HEK293 (cell line): ENCODE results near the gene PCGF1.

ENCODE experiments used
- CTCF ChIA-PET: fragments of 350-600 bp; formaldehyde crosslinking; extraction: SDS; loops from one replicate; lab custom pipeline; 2021; ENCODE audit warnings: antibody characterized with exemption; lab: Yijun Ruan, JAX
- POLR2A ChIA-PET: fragments of 300-600 bp; formaldehyde crosslinking; extraction: SDS; loops from one replicate; lab custom pipeline; 2020; ENCODE audit warnings: antibody characterized with exemption, inconsistent platforms; lab: Yijun Ruan, JAX
- H3K27ac ChIP-seq: fragments of 200-500 bp; sonication (Bioruptor generic); 2 replicates; pipeline ENCODE4 v1.5.1; 2014; ENCODE audit warnings: low read depth, low read length, control low read depth, inconsistent platforms; ENCODE audit errors: extremely low read depth
- H3K36me3 ChIP-seq, 2 experiments: fragments of 200-500 bp in 1 of 2; sonication (Bioruptor generic) in 1 of 2; 1 replicate in 1 of 2; 2 replicates in 1 of 2; pipeline ENCODE4 v1.5.1; 2014 to 2017; ENCODE audit warnings: inconsistent platforms in 2 of 2, low read length in 2 of 2; ENCODE audit not compliant: control insufficient read depth in 2 of 2, insufficient read depth in 1 of 2
- H3K4me1 ChIP-seq: fragments of 200-500 bp; sonication (Bioruptor generic); 2 replicates; pipeline ENCODE4 v1.5.1; 2014; ENCODE audit warnings: mild to moderate bottlenecking, low read length, inconsistent platforms; ENCODE audit not compliant: control insufficient read depth, insufficient read depth
- H3K4me3 ChIP-seq: 2 replicates; pipeline ENCODE4 v1.5.1; 2011; ENCODE audit warnings: low read depth, mild to moderate bottlenecking, control low read depth, low read length, moderate library complexity
- H3K9me3 ChIP-seq: fragments of 200-500 bp; sonication (Bioruptor generic); 2 replicates; pipeline ENCODE4 v1.5.1; 2014; ENCODE audit warnings: low read depth, low read length, inconsistent platforms; ENCODE audit not compliant: control insufficient read depth, insufficient read depth
- AEBP2 ChIP-seq: fragments of 450-650 bp; formaldehyde crosslinking; IDR thresholded peaks from 2 replicates; pipeline ENCODE4 v1.5.1; 2016; ENCODE audit warnings: missing biosample characterization, missing genetic modification characterization, borderline replicate concordance
- ELK4 ChIP-seq: IDR thresholded peaks from 2 replicates; pipeline ENCODE4 v1.6.1; 2011; ENCODE audit warnings: mild to moderate bottlenecking, low read depth, low read length, borderline replicate concordance
- PRDM10 ChIP-seq: fragments of 450-650 bp; formaldehyde crosslinking; IDR thresholded peaks from 2 replicates; pipeline ENCODE4 v1.5.1; 2016; ENCODE audit warnings: missing biosample characterization, missing genetic modification characterization
- REPIN1 ChIP-seq: fragments of 450-650 bp; formaldehyde crosslinking; IDR thresholded peaks from 2 replicates; pipeline ENCODE4 v1.5.1; 2017; ENCODE audit warnings: missing biosample characterization, missing genetic modification characterization, low read depth
- SALL2 ChIP-seq: fragments of 450-650 bp; formaldehyde crosslinking; IDR thresholded peaks from 2 replicates; pipeline ENCODE4 v1.5.0; 2017; ENCODE audit warnings: missing biosample characterization, mild to moderate bottlenecking, missing genetic modification characterization, borderline replicate concordance
- ZBTB17 ChIP-seq: fragments of 450-650 bp; formaldehyde crosslinking; IDR thresholded peaks from 2 replicates; pipeline ENCODE4 v1.5.1; 2016; ENCODE audit warnings: missing biosample characterization, missing genetic modification characterization
- ZNF138 ChIP-seq: fragments of 450-650 bp; formaldehyde crosslinking; IDR thresholded peaks from 2 replicates; pipeline ENCODE4 v1.5.1; 2016; ENCODE audit warnings: missing biosample characterization, missing genetic modification characterization, borderline replicate concordance
- ZNF157 ChIP-seq: fragments of 450-650 bp; formaldehyde crosslinking; IDR thresholded peaks from 2 replicates; pipeline ENCODE4 v1.5.1; 2016; ENCODE audit warnings: missing biosample characterization, missing genetic modification characterization
- ZNF19 ChIP-seq: fragments of 450-650 bp; formaldehyde crosslinking; IDR thresholded peaks from 2 replicates; pipeline ENCODE4; 2016; ENCODE audit warnings: missing biosample characterization, missing genetic modification characterization, low read depth
- ZNF223 ChIP-seq: fragments of 450-650 bp; formaldehyde crosslinking; IDR thresholded peaks from 2 replicates; pipeline ENCODE4 v1.5.1; 2016; ENCODE audit warnings: missing biosample characterization, missing genetic modification characterization
- ZNF311 ChIP-seq: fragments of 450-650 bp; formaldehyde crosslinking; IDR thresholded peaks from 2 replicates; pipeline ENCODE4 v1.5.1; 2017; ENCODE audit warnings: missing biosample characterization, missing genetic modification characterization, borderline replicate concordance
- ZNF341 ChIP-seq: fragments of 450-650 bp; formaldehyde crosslinking; IDR thresholded peaks from 2 replicates; pipeline ENCODE4; 2016; ENCODE audit warnings: low read depth, missing biosample characterization, missing genetic modification characterization
- ZNF350 ChIP-seq: fragments of 450-650 bp; formaldehyde crosslinking; IDR thresholded peaks from 2 replicates; pipeline ENCODE4 v1.5.0; 2017; ENCODE audit warnings: missing biosample characterization, mild to moderate bottlenecking, missing genetic modification characterization
- ZNF398 ChIP-seq: fragments of 450-650 bp; formaldehyde crosslinking; IDR thresholded peaks from 2 replicates; pipeline ENCODE4 v1.5.1; 2017; ENCODE audit warnings: missing biosample characterization, missing genetic modification characterization
- ZNF426 ChIP-seq: fragments of 450-650 bp; formaldehyde crosslinking; IDR thresholded peaks from 2 replicates; pipeline ENCODE4 v1.5.1; 2017; ENCODE audit warnings: missing biosample characterization, missing genetic modification characterization, mild to moderate bottlenecking, inconsistent platforms, moderate library complexity
- ZNF473 ChIP-seq: fragments of 450-650 bp; formaldehyde crosslinking; IDR thresholded peaks from 2 replicates; pipeline ENCODE4 v1.5.1; 2017; ENCODE audit warnings: missing biosample characterization, missing genetic modification characterization
- ZNF521 ChIP-seq: fragments of 450-650 bp; formaldehyde crosslinking; IDR thresholded peaks from 2 replicates; pipeline ENCODE4 v1.5.1; 2017; ENCODE audit warnings: missing biosample characterization, mild to moderate bottlenecking, missing genetic modification characterization
- ZNF596 ChIP-seq: fragments of 450-650 bp; IDR thresholded peaks from 2 replicates; pipeline ENCODE4 v1.5.0; 2018; ENCODE audit warnings: missing biosample characterization, mild to moderate bottlenecking, missing genetic modification characterization, moderate library complexity
- ZNF677 ChIP-seq: fragments of 450-650 bp; IDR thresholded peaks from 2 replicates; pipeline ENCODE4 v1.5.0; 2018; ENCODE audit warnings: missing biosample characterization, mild to moderate bottlenecking, missing genetic modification characterization, moderate library complexity
- ZNF701 ChIP-seq: fragments of 450-650 bp; formaldehyde crosslinking; IDR thresholded peaks from 2 replicates; pipeline ENCODE4 v1.5.1; 2016; ENCODE audit warnings: missing biosample characterization, missing genetic modification characterization
- ZNF777 ChIP-seq: fragments of 450-650 bp; formaldehyde crosslinking; IDR thresholded peaks from 2 replicates; pipeline ENCODE4 v1.5.1; 2017; ENCODE audit warnings: missing biosample characterization, missing genetic modification characterization, borderline replicate concordance
- ZSCAN18 ChIP-seq: fragments of 450-650 bp; formaldehyde crosslinking; IDR thresholded peaks from 2 replicates; pipeline ENCODE4 v1.5.1; 2016; ENCODE audit warnings: missing biosample characterization, missing genetic modification characterization

PCGF1 gene

GRCh38 chr2:74538881-74539339 lies 31.4 kb upstream of the PCGF1 start:
- CTCF ChIA-PET: no interaction called here
- Histone ChIP-seq H3K27ac (no peak overlapping the region), H3K4me3 (no peak overlapping the region), H3K36me3 (peaks cover 0 to 6% of the 10 kb centered on the region in 2 experiments; a peak in 1 of 3 replicates), H3K9me3 (no peaks in the 10 kb centered on the region), H3K4me1 (no peaks in the 10 kb centered on the region)
- POLR2A ChIA-PET: no interaction called here
- TF ChIP-seq SALL2 (tag by site-specific recombination): no peak
- TF ChIP-seq ZNF521 (tag by site-specific recombination): no peak
- TF ChIP-seq ZNF223 (tag by site-specific recombination): no peak
- no peak for TF ChIP-seq ZNF311
- no peak for TF ChIP-seq ZNF596
- TF ChIP-seq ZNF19 (tag by site-specific recombination): no peak
- no peak for TF ChIP-seq ZNF677
- TF ChIP-seq AEBP2: no peak
- TF ChIP-seq ZNF473 (tag by site-specific recombination): no peak
- no peak for TF ChIP-seq ZNF350
- TF ChIP-seq ZSCAN18 (tag by site-specific recombination): no peak
- TF ChIP-seq ZNF157: no peak
- TF ChIP-seq ELK4: no peak

- Histone ChIP-seq H3K4me1 (no peaks in the 10 kb centered on the region), H3K36me3 (peaks cover 0 to 24% of the 10 kb centered on the region in 2 experiments; a peak in 1 of 3 replicates), H3K27ac (no peak overlapping the region), H3K4me3 (no peak overlapping the region), H3K9me3 (no peaks in the 10 kb centered on the region)
- ChIA-PET CTCF (no interaction called here), POLR2A (no interaction called here)
- TF ChIP-seq ZNF398 (tag by site-specific recombination) (no peak), ZNF426 (no peak), ZNF777 (no peak), PRDM10 (no peak), ZNF341 (tag by site-specific recombination) (no peak), ZNF701 (tag by site-specific recombination) (no peak), ZBTB17 (tag by site-specific recombination) (no peak), ZNF138 (tag by site-specific recombination) (no peak), ZNF677 (no peak), REPIN1 (tag by site-specific recombination) (no peak)
Measured at GRCh38 chr2:74537140-74537539, 29.6 kb upstream of the PCGF1 start.
